HUES48 (cell line): ENCODE data around the gene RAC2.

Source experiments
- H3K27ac ChIP-seq: one replicate; pipeline ENCODE4 v1.7.0; 2013; ENCODE audit warnings: low read depth, low read length, inconsistent platforms
- H3K27me3 ChIP-seq: 2 replicates; pipeline ENCODE4 v1.6.1; 2013; ENCODE audit warnings: mild to moderate bottlenecking, low read length; ENCODE audit not compliant: control insufficient read depth, insufficient read depth
- H3K36me3 ChIP-seq: 2 replicates; pipeline ENCODE4 v1.6.1; 2013; ENCODE audit warnings: low read length; ENCODE audit not compliant: control insufficient read depth, insufficient read depth
- H3K4me1 ChIP-seq: 2 replicates; pipeline ENCODE4 v1.6.1; 2013; ENCODE audit warnings: mild to moderate bottlenecking, low read length; ENCODE audit not compliant: control insufficient read depth, insufficient read depth
- H3K4me3 ChIP-seq: 2 replicates; pipeline ENCODE4 v1.5.1; 2013; ENCODE audit warnings: mild to moderate bottlenecking, low read depth, low read length
- H3K9ac ChIP-seq: 2 replicates; pipeline ENCODE4 v1.6.1; 2013; ENCODE audit warnings: mild to moderate bottlenecking, low read depth, low read length, moderate library complexity
- H3K9me3 ChIP-seq: 2 replicates; pipeline ENCODE4 v1.6.1; 2013; ENCODE audit warnings: low read length; ENCODE audit not compliant: control insufficient read depth, insufficient read depth

Gene RAC2

GRCh38 chr22:37232140-37232998 lies 11.7 kb downstream of the RAC2 start:
- H3K36me3 ChIP-seq, result no peaks in the 10 kb centered on the region
- no peak overlapping the region for H3K4me3 ChIP-seq
- no peaks in the 10 kb centered on the region for H3K4me1 ChIP-seq
- H3K27ac ChIP-seq, result no peak overlapping the region
- no peaks in the 10 kb centered on the region for H3K9me3 ChIP-seq
- no peaks in the 10 kb centered on the region for H3K27me3 ChIP-seq
- no peak overlapping the region for H3K9ac ChIP-seq

DNA sequence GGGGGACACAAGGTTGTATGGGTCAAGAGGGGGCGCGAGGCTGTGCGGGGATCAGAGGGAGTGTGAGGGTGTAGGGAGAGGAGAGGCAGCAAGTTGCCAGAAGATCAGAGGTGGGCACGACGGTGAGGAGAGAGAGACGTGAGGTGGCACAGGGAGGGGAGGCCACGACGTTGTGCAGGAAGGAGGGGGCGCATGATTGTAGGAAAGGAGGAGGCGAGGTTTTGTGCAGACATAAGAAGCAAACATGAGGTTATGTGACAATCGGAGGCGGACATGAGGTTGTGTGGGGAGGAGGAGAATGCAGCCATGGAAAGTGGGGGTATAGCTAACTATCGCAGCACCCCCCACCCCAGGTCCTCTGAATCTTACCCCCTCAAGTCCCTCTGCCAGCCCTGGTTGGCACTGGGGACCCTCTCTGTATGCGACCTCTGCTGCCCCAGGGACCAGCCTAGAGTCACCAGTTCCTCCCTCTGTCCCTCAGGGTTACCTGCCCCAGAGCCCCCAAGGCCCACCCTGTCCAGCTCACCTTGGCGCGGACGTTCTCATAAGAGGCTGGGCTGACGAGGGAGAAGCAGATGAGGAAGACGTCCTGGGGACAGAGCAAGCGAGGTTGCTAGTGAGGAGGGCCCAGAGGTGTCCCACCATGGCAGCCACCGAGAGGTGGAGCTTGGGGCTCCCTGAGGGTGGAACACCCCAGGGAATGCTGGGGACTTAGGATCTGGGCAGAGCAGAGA lies 12.5 kb downstream of the RAC2 start:
- Histone ChIP-seq H3K27ac (no peak overlapping the region), H3K36me3 (no peaks in the 10 kb centered on the region), H3K9ac (no peak overlapping the region)

GRCh38 chr22:37230673-37231405 lies 13.2 kb downstream of the RAC2 start:
- H3K9me3 ChIP-seq, result no peaks in the 10 kb centered on the region
- H3K27me3 ChIP-seq, result no peaks in the 10 kb centered on the region
- H3K4me3 ChIP-seq, result no peak overlapping the region
- no peak overlapping the region for H3K27ac ChIP-seq
- no peaks in the 10 kb centered on the region for H3K36me3 ChIP-seq
- H3K9ac ChIP-seq, result no peak overlapping the region
- H3K4me1 ChIP-seq, result no peaks in the 10 kb centered on the region

More for the DNA sequence above, 12.5 kb downstream of the RAC2 start:
- H3K9me3 ChIP-seq, result no peaks in the 10 kb centered on the region
- H3K4me3 ChIP-seq, result no peak overlapping the region
- no peaks in the 10 kb centered on the region for H3K4me1 ChIP-seq
- H3K27me3 ChIP-seq, result no peaks in the 10 kb centered on the region

GRCh38 chr22:37229805-37230672 lies 14.0 kb downstream of the RAC2 start:
- no peaks in the 10 kb centered on the region for H3K36me3 ChIP-seq
- no peaks in the 10 kb centered on the region for H3K9me3 ChIP-seq
- H3K4me3 ChIP-seq, result no peak overlapping the region
- no peak overlapping the region for H3K9ac ChIP-seq
- no peaks in the 10 kb centered on the region for H3K27me3 ChIP-seq
- no peak overlapping the region for H3K27ac ChIP-seq
- H3K4me1 ChIP-seq, result no peaks in the 10 kb centered on the region

DNA sequence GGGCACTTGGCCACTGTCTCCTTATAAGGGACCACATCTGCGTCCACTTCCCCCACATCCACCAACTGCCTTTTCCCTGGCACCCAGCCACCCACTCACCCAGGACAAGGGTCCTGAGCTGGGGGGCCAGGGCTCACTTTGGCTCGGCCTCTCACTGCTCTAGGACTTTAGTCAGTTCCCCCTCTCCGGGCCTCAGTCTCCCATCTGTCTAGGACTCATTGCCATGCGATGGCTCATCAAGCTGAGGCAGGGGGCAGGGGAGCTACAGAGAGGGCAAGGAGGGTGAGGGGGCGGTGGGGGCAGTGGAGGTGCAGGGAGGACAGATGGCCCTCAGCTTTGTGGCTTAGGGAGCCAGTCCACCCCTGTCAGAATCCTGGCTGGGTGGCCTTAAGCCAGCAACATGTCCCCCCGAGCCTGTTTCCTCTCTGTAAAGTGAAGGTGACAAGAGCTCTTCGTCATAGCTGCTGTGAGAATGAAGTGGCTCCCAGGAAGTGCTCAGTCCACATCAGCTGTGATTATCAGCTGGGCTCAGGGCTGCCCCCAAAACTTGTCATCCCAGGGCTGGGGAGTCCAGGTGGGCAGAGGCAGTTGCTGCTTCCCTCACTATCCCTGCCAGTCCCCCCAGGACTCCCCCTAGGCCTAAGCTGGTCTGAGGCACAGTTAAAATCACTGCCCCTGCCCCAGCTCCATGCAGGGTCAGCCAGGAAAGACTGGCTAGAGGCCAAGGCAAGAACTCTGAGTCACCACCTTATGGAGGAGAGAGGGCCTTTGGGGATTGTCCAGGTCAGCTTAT lies 14.9 kb downstream of the RAC2 start:
- Histone ChIP-seq H3K9ac (no peak overlapping the region), H3K36me3 (no peaks in the 10 kb centered on the region), H3K27me3 (no peaks in the 10 kb centered on the region), H3K4me1 (no peaks in the 10 kb centered on the region), H3K27ac (no peak overlapping the region), H3K4me3 (no peak overlapping the region), H3K9me3 (no peaks in the 10 kb centered on the region)

DNA sequence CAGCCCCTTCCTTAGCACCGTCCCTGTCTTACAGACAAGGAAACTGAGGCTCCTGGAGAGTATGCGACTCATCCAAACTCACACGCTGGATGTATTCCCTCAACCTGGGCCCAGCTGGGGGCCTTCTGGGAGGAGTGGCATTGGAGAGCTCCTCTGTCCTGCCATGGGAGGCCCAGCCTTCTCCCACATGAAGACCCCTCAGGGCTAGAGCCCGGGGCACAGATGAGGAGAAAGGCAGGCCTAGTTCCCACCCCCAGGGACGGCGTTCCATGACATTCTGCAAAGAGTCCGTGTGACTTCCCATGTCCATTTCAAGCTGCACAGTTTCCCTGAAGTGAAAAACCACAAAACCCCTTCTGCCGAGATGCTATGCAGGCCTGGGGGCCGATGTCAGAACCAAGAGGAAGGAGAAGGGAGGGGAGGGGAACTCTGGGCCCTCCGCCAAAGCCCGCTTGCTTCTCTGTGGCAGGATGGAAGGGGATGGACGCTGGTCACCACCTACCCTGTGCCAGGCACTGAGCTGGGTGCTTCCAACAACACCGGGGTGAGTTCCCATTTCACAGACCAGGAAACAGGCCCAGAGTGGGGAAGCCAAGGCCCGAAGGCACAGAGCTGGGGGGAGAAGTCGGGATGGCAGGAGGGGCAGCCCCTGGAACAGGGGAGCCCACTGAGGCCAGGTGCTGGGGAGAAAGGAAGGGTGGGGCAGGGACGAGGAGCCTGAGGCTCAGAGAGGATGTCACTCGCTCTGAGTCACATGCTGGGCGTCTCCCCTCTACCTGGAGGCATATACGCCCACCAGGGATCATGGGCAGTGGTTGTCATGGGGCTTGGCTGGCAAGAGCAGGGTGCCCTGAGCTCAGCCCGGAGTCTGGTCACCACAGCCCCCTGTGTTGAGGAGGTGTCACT lies 15.7 kb downstream of the RAC2 start:
- no peak overlapping the region for H3K27ac ChIP-seq
- H3K4me3 ChIP-seq, result no peak overlapping the region
- no peaks in the 10 kb centered on the region for H3K9me3 ChIP-seq
- H3K9ac ChIP-seq, result no peak overlapping the region
- H3K36me3 ChIP-seq, result no peaks in the 10 kb centered on the region
- H3K27me3 ChIP-seq, result no peaks in the 10 kb centered on the region
- no peaks in the 10 kb centered on the region for H3K4me1 ChIP-seq

- no peaks in the 10 kb centered on the region for H3K4me1 ChIP-seq
- H3K9ac ChIP-seq, result no peak overlapping the region
- no peaks in the 10 kb centered on the region for H3K9me3 ChIP-seq
- no peaks in the 10 kb centered on the region for H3K36me3 ChIP-seq
- no peak overlapping the region for H3K4me3 ChIP-seq
- H3K27ac ChIP-seq, result no peak overlapping the region
- no peaks in the 10 kb centered on the region for H3K27me3 ChIP-seq
Observed at GRCh38 chr22:37226514-37226913, 17.6 kb downstream of the RAC2 start.

DNA sequence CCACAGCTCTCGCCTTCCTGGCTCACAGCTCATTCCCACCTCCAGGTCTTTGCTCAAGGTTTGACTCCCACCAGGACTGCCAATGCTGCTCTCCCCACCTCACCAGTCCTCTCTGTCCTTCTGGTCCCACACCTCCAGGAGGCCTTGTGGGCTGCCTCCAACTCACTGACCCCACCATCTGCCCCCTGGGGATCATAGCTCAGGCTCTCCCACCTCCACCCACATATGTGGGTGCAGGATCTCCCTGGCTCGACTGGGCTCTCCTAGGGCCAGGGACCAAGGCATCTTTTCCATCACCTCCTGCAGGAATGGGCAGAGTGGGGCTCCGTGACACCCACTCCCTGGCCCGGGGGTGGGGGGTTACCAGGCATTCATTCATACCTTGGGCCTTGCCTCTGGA lies 18.0 kb downstream of the RAC2 start:
- Histone ChIP-seq H3K27me3 (no peaks in the 10 kb centered on the region), H3K9ac (no peak overlapping the region), H3K27ac (no peak overlapping the region), H3K9me3 (no peaks in the 10 kb centered on the region), H3K4me3 (no peak overlapping the region), H3K36me3 (no peaks in the 10 kb centered on the region), H3K4me1 (no peaks in the 10 kb centered on the region)

GRCh38 chr22:37225481-37225880 lies 18.6 kb downstream of the RAC2 start:
- no peaks in the 10 kb centered on the region for H3K9me3 ChIP-seq
- no peak overlapping the region for H3K4me3 ChIP-seq
- H3K9ac ChIP-seq, result no peak overlapping the region
- no peak overlapping the region for H3K27ac ChIP-seq
- H3K4me1 ChIP-seq, result no peaks in the 10 kb centered on the region
- H3K36me3 ChIP-seq, result no peaks in the 10 kb centered on the region
- no peaks in the 10 kb centered on the region for H3K27me3 ChIP-seq
